Smooth muscle cell of the umbilical artery (primary cell): ENCODE measurements around the gene BMP4. TPM values are rescaled to one million over a fixed set of nuclear protein-coding genes. Genes with fewer than 3 reads are reported as not detected.

Source experiments
- total RNA-seq: library from RNA; depleted of rRNA; stranded (reverse); fragments of >200 nt; gene quantifications from 2 replicates; pipeline ENCODE4 v1.2.3, GENCODE V29; 2014

The BMP4 gene
- 2.1 and 2.8 TPM in 2 replicates for total RNA-seq

GRCh38 chr14:53956427-53957201 is at the start of gene BMP4:
Gene BMP4 (minus strand): TSS chr14:53956825. CDS start chr14:53952222, 4,603 bp downstream.

